Activated T-cell treated with anti-CD3 and anti-CD28 coated beads, Interleukin-2, amount 50 U/mL, for 48 hours (primary cell): ENCODE results near the gene UPP2.

Source experiments
- DNase-seq, 2 experiments: peaks; one replicate each; pipeline ENCODE4 v3.0.0-alpha.2; 2020

Gene UPP2

DNA sequence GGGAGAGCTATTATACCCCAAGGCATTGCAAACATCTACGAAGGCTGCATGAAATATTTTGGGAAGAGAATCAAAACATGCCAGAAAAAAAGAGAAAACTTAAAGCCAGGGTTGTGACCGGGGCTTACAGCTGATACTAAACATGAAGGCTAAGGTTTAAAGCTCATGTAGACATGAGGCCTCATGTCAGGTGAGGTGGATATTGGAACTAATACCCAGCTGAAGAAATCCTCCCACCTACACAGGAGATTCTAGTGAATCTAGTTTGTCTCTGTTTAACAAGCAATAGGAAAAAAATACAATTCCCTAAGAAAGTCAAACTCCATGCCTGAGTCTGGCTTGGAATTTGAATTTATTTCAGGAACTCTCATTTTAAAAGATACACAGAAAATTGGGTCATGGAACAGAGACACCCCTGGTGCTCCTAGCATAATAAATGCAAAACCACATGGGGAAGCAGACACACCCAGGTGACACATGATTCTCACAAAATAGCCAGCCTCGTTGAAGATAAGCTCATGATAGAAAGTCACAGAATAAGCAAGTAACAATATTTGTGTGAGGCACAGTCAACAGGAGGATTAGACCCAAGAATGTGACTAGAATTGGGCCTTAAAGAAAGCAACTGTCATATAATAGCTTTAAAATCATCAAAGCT, 42.2 kb downstream of the UPP2 start:
- no peak for DNase-seq

GRCh38 chr2:158144914-158145625, 43.4 kb downstream of the UPP2 start:
- no peak for DNase-seq

GRCh38 chr2:158153270-158154015, 51.8 kb downstream of the UPP2 start:
- DNase-seq: no peak

GRCh38 chr2:158154596-158154995, 52.9 kb downstream of the UPP2 start:
- DNase-seq: no peak

DNA sequence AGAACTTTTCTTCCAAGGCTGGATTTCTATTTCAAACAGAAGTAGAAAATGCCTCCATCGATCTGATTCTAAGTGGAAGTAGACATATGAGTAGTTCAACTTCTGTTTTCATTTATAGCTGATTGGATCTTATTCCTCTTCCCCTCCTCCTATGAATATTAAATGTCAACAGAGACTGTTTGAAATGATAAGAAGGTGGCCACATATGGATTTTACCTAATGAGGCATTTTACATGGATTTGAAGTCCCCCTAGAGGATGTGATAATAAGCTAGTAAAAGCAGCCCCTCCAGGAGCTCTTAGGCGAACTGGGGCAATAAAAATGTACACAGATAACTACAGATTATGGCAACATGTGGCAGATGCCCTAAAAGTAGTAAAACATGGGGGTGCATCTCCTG, 71.0 kb downstream of the UPP2 start:
- DNase-seq: no peak

GRCh38 chr2:158174495-158174894, 72.8 kb downstream of the UPP2 start:
- DNase-seq: no peak

- DNase-seq: no peak
Observed at GRCh38 chr2:158174956-158175355, 73.3 kb downstream of the UPP2 start.

DNA sequence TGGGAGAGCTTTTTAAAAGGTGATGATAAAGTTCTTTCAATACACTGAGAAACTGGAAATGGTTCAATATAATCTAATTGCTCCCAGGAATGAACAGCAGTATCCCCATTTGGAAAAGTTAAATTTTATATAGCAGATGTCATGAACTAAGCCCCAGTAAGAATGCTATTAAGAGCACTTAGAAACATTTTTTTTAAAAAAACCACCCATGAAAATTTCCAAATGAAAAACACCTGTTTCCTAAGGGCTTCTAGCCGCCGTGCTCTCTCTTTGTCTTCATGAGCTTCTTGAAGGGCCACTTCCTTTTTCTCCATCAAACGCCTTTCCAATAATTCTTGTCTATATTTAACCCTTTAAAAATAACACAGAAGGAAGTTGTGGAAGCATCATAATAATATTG, 77.0 kb downstream of the UPP2 start:
- no peak for DNase-seq

DNA sequence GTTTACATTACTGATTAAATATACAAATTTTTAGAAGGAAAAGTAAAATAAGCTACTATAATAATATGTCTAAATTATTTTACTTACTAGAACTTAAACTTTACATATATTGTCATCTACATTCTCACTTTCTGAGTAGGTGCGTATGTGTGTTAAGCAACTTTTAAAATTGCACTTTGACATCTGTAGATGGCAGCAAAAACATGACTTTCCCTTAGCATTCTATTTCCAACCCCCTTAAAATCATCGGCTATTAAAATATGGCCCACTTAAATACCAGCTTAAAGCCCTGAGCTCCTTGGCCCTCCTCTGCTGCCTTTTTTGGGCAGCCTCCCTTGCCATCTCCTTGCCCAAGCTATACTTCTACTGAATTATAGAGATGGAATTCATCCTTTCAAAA, 78.0 kb downstream of the UPP2 start:
- no peak for DNase-seq

- DNase-seq: no peak
Observed at GRCh38 chr2:158181171-158181570, 79.5 kb downstream of the UPP2 start.

DNA sequence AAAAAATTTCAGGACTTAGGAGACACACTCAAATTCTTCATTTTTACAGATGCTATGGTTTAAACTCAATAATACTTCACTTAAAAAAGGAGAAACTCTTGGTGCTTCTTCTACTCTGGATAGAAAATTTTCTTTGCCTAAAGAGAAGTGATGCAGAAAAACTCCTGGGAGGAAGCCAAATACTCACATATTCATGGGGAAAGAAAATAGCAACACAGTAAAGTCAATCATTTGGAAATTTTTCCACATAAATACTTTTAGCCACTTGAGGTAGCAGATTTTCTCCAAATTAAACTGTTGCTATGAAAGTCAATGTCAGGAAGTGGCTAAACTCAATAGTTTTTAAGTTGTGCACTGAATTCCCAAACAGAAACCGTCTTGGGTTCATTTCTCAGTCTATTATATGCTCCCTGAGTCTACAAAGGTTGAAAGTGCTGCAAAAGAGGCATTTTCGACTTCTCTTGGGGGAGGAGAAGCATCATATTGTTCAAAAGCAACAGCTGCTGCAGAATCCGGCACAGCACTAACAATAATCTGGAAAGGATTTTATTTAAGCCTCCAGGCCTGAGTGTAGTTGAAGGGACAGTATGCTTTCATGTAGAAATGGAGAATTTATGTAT, 81.1 kb downstream of the UPP2 start:
- no peak for DNase-seq

DNA sequence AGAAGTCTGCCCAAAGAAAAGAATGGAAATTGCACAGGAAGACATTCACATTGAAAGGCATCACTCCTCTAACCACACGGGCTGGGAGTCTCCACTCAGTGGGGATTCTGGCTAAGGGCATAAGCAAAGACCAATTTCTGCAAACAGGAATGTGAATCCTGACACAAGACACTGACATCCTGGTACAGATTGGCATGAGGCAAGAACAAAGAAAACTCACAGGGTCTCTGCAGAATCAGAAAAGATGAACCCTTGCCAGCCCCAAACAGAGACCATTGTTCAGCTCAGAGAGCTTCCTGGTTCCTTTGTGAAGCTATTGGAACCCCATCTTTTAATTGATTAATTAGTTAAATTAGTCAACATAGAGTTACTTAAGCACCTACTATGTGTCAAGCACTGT, 82.3 kb downstream of the UPP2 start:
- DNase-seq: no peak

DNA sequence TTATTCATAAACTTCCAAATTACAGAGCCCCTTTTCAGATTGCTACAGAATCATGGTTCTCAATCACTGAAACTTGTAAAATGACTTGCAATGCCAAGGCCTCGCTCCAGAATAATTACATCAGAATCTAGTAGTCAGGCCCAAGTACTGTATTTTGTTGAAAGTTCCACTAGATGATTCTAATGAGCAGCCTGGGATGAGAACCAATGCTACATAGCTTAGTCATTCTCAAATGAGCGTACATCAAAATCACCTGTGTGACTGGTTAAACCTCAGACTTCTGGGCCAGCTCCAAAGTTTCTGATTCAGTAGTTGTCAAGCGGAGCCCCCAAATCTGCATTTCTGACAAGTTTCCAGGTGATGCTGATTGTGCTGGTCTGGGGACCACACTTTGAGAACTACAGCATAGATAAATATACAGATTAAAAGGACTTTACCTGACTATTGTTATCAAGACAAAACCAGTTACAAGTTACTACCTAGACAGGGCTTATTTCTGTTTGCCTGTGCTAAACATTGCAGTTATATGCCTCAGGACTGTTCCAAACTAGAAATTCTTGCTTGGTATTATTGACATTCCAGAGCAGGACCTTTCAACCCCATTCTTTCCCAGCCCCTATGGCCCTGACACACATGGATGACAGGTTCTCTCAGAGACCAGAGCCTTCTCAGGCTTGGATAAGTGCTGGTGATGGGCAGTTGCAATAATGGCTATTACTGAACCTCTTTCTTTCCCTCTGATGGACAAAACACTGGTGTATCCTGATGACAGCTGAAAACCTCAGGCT, 83.1 kb downstream of the UPP2 start:
- DNase-seq: no peak
